Neural cell (in vitro differentiated cells): ENCODE results near the gene DOK5. TPM values are rescaled to one million over a fixed set of nuclear protein-coding genes. Genes with fewer than 3 reads are reported as not detected.

Experiments used
- H2AFZ ChIP-seq: fragments of 200-600, 300-800 bp; sonication (generic), shearing (Covaris generic); 2 replicates; pipeline ENCODE4 v1.6.0; 2014; ENCODE audit warnings: low read depth, mild to moderate bottlenecking, antibody characterized with exemption, low read length, moderate library complexity
- H3F3A ChIP-seq: fragments of 200-600 bp; shearing (Covaris generic); 2 replicates; pipeline ENCODE4 v1.6.1; 2016; ENCODE audit warnings: mild to moderate bottlenecking, moderate library complexity, mixed read lengths, antibody characterized with exemption, low read length; ENCODE audit not compliant: insufficient read depth, poor library complexity, severe bottlenecking
- H3K27ac ChIP-seq: fragments of 200-600, 300-800 bp; sonication (generic), shearing (Covaris generic); 2 replicates; pipeline ENCODE4 v1.5.1; 2014; ENCODE audit warnings: mild to moderate bottlenecking, low read length, moderate library complexity
- H3K27me3 ChIP-seq: fragments of 300-800, 200-600 bp; sonication (generic), shearing (Covaris generic); 2 replicates; pipeline ENCODE4 v1.6.0; 2014; ENCODE audit warnings: mild to moderate bottlenecking, low read depth, low read length, moderate library complexity; ENCODE audit not compliant: insufficient read depth
- H3K36me3 ChIP-seq: fragments of 300-800, 200-600 bp; sonication (generic), shearing (Covaris generic); 2 replicates; pipeline ENCODE4 v1.5.1; 2014; ENCODE audit warnings: mild to moderate bottlenecking, antibody characterized with exemption, low read length, moderate library complexity; ENCODE audit not compliant: insufficient read depth
- H3K4me2 ChIP-seq: fragments of 300-800, 200-600 bp; sonication (generic), shearing (Covaris generic); 2 replicates; pipeline ENCODE4 v1.6.0; 2014; ENCODE audit warnings: mild to moderate bottlenecking, low read length
- H3K4me3 ChIP-seq: fragments of 300-800, 200-600 bp; sonication (generic), shearing (Covaris generic); 2 replicates; pipeline ENCODE4 v1.5.1; 2014; ENCODE audit warnings: mild to moderate bottlenecking, low read length, moderate library complexity
- H3K79me2 ChIP-seq: fragments of 200-600 bp; shearing (Covaris generic); replicated peaks from 2 replicates; pipeline ENCODE4 v1.6.0; 2014; ENCODE audit warnings: mild to moderate bottlenecking, low read length, moderate library complexity; ENCODE audit not compliant: insufficient read depth
- H3K9ac ChIP-seq: fragments of 300-800, 200-600 bp; sonication (generic), shearing (Covaris generic); 2 replicates; pipeline ENCODE4 v1.6.1; 2016; ENCODE audit warnings: mild to moderate bottlenecking, low read length, mixed read lengths
- H3K9me2 ChIP-seq: fragments of 200-600 bp; shearing (Covaris generic); 2 replicates; pipeline ENCODE4 v1.6.1; 2016; ENCODE audit warnings: mild to moderate bottlenecking, low read length, mixed read lengths; ENCODE audit not compliant: insufficient read depth
- H3K9me3 ChIP-seq: fragments of 200-600, 300-800 bp; sonication (generic), shearing (Covaris generic); 2 replicates; pipeline ENCODE4 v1.6.1; 2016; ENCODE audit warnings: mild to moderate bottlenecking, mixed run types, low read length, moderate library complexity, mixed read lengths
- H4K20me1 ChIP-seq: fragments of 200-600 bp; shearing (Covaris generic); 2 replicates; pipeline ENCODE4 v1.6.1; 2016; ENCODE audit warnings: mild to moderate bottlenecking, mixed run types; ENCODE audit not compliant: insufficient read depth
- EP300 ChIP-seq: fragments of 450-650 bp; conservative IDR thresholded peaks from 2 replicates; pipeline ENCODE4 v1.6.1; 2014; ENCODE audit warnings: antibody characterized with exemption, mild to moderate bottlenecking, moderate library complexity; ENCODE audit not compliant: poor library complexity, severe bottlenecking
- EZH2 ChIP-seq: fragments of 200-600, 300-800 bp; shearing (Covaris generic), sonication (generic); IDR thresholded peaks from 2 replicates; pipeline ENCODE4 v1.6.1; 2014; ENCODE audit warnings: antibody characterized with exemption, low read length, borderline replicate concordance, mild to moderate bottlenecking; ENCODE audit not compliant: insufficient read depth, poor library complexity, severe bottlenecking
- MXI1 ChIP-seq: fragments of 450-650 bp; conservative IDR thresholded peaks from 2 replicates; pipeline ENCODE4 v1.6.1; 2014; ENCODE audit warnings: antibody characterized with exemption, mild to moderate bottlenecking; ENCODE audit not compliant: poor library complexity, severe bottlenecking
- POLR2AphosphoS5 ChIP-seq: IDR thresholded peaks from 2 replicates; pipeline ENCODE4 v1.6.1; 2012
- RAD21 ChIP-seq: fragments of 450-650 bp; conservative IDR thresholded peaks from 2 replicates; pipeline ENCODE4 v1.6.1; 2014; ENCODE audit warnings: antibody characterized with exemption, mild to moderate bottlenecking, moderate library complexity
- SMC3 ChIP-seq: fragments of 450-650 bp; conservative IDR thresholded peaks from 2 replicates; pipeline ENCODE4 v1.6.1; 2014; ENCODE audit warnings: antibody characterized with exemption, mild to moderate bottlenecking, moderate library complexity; ENCODE audit not compliant: poor library complexity
- TAF1 ChIP-seq: IDR thresholded peaks from 2 replicates; pipeline ENCODE4 v1.6.1; 2012; ENCODE audit warnings: low read depth
- polyA plus RNA-seq: library from polyadenylated mRNA; depleted of rRNA; stranded (reverse); fragments of >200 nt; gene quantifications from 2 replicates; pipeline ENCODE4 v1.2.3, GENCODE V29; 2014
- TF ChIP-seq, protein P1 (sequence below): fragments of 450-650 bp; IDR thresholded peaks from 2 replicates; pipeline ENCODE4 v1.5.1; 2014; ENCODE audit warnings: antibody characterized with exemption, mild to moderate bottlenecking, moderate library complexity; ENCODE audit not compliant: poor library complexity, severe bottlenecking
- TF ChIP-seq, protein P2 (sequence below): IDR thresholded peaks from 2 replicates; pipeline ENCODE4 v1.6.1; 2012; ENCODE audit warnings: borderline replicate concordance

The DOK5 gene
- polyA plus RNA-seq, 1 donor from 2014 or later: 4.6 TPM

DNA sequence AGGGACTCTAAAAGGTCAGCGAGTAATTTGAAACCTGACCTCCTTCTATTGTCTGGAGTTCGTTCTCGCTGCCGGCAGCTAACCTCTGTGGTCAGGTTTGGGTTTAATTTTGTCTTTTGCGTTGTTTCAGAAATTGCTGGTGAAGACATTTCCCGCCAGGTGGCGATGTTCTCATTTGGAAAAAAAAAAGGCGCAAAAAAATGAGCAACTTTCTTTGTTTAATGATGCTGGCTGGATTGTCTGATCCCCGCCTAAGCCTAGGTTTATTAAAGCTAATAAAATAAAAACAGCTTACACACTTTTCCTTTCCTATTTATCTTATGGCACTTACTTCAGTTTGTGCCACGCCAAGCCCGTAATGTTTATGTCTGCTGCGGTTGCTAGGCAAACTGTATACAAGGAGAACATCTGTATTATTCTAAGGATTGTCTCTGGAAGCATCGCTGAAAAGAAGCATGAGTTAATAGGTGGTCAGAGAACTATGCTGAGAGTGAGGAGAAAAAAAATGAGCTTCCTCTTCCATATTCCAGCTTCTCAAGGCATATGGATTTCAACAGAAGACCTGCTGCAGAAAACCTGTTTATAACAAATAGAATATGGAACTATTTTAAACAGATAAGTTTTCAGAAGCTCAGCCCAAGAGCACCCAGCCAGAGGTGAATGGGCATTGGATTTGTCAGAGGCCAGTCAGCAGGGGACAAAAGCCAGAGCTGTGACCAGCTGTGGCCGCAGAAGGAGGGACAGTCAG lies 205.7 kb downstream of the DOK5 start:
- Histone ChIP-seq H3K4me3 (no peak overlapping the region), H3K27me3 (no peaks in the 10 kb centered on the region), H3K9me2 (no peaks in the 10 kb centered on the region), H2AFZ (no peak overlapping the region), H3K9ac (no peak overlapping the region), H3K9me3 (no peaks in the 10 kb centered on the region), H3K27ac (no peak overlapping the region), H3K79me2 (no peaks in the 10 kb centered on the region), H3K4me2 (no peak overlapping the region), H3F3A (no peaks in the 10 kb centered on the region), H4K20me1 (no peaks in the 10 kb centered on the region), H3K36me3 (no peaks in the 10 kb centered on the region)
- peak; percentile 85 for TF ChIP-seq RAD21
- TF ChIP-seq TAF1: no peak
- no peak for TF ChIP-seq EP300
- TF ChIP-seq, protein P1, sequence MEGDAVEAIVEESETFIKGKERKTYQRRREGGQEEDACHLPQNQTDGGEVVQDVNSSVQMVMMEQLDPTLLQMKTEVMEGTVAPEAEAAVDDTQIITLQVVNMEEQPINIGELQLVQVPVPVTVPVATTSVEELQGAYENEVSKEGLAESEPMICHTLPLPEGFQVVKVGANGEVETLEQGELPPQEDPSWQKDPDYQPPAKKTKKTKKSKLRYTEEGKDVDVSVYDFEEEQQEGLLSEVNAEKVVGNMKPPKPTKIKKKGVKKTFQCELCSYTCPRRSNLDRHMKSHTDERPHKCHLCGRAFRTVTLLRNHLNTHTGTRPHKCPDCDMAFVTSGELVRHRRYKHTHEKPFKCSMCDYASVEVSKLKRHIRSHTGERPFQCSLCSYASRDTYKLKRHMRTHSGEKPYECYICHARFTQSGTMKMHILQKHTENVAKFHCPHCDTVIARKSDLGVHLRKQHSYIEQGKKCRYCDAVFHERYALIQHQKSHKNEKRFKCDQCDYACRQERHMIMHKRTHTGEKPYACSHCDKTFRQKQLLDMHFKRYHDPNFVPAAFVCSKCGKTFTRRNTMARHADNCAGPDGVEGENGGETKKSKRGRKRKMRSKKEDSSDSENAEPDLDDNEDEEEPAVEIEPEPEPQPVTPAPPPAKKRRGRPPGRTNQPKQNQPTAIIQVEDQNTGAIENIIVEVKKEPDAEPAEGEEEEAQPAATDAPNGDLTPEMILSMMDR: peak; percentile 83
- no peak for TF ChIP-seq MXI1
- TF ChIP-seq POLR2AphosphoS5: no peak
- no peak for TF ChIP-seq EZH2
- peak; percentile 89 for TF ChIP-seq SMC3
- TF ChIP-seq, protein P2, sequence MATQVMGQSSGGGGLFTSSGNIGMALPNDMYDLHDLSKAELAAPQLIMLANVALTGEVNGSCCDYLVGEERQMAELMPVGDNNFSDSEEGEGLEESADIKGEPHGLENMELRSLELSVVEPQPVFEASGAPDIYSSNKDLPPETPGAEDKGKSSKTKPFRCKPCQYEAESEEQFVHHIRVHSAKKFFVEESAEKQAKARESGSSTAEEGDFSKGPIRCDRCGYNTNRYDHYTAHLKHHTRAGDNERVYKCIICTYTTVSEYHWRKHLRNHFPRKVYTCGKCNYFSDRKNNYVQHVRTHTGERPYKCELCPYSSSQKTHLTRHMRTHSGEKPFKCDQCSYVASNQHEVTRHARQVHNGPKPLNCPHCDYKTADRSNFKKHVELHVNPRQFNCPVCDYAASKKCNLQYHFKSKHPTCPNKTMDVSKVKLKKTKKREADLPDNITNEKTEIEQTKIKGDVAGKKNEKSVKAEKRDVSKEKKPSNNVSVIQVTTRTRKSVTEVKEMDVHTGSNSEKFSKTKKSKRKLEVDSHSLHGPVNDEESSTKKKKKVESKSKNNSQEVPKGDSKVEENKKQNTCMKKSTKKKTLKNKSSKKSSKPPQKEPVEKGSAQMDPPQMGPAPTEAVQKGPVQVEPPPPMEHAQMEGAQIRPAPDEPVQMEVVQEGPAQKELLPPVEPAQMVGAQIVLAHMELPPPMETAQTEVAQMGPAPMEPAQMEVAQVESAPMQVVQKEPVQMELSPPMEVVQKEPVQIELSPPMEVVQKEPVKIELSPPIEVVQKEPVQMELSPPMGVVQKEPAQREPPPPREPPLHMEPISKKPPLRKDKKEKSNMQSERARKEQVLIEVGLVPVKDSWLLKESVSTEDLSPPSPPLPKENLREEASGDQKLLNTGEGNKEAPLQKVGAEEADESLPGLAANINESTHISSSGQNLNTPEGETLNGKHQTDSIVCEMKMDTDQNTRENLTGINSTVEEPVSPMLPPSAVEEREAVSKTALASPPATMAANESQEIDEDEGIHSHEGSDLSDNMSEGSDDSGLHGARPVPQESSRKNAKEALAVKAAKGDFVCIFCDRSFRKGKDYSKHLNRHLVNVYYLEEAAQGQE: no peak

- Histone ChIP-seq H3K27ac (no peak overlapping the region), H3K9me3 (no peaks in the 10 kb centered on the region), H3K4me3 (no peak overlapping the region), H3K79me2 (no peaks in the 10 kb centered on the region), H3K9me2 (no peaks in the 10 kb centered on the region), H3K27me3 (no peaks in the 10 kb centered on the region), H3F3A (no peaks in the 10 kb centered on the region), H3K36me3 (no peaks in the 10 kb centered on the region), H4K20me1 (no peaks in the 10 kb centered on the region), H3K4me2 (no peak overlapping the region), H2AFZ (no peak overlapping the region), H3K9ac (no peak overlapping the region)
- no peak for TF ChIP-seq POLR2AphosphoS5
- TF ChIP-seq, protein P1: no peak
- no peak for TF ChIP-seq RAD21
- TF ChIP-seq SMC3: no peak
Measured at GRCh38 chr20:54681869-54682268, 206.5 kb downstream of the DOK5 start.
